Right lobe of liver (tissue), 6 donors: ENCODE data around the gene CSNK1A1. TPM values are rescaled to one million over a fixed set of nuclear protein-coding genes. Genes with fewer than 3 reads are reported as not detected.

Source experiments
- ATAC-seq, 4 donors: fragments of 200-7000 bp; cut with Tn5 transposase; one replicate each; pipeline ENCODE4 v1.9.1; 2020; ENCODE audit warnings: mild to moderate bottlenecking in 4 of 4, moderate library complexity in 4 of 4
- DNase-seq, 3 donors: peaks; one replicate each; pipeline ENCODE4 v3.0.0-alpha.2; 2020
- H3K27ac ChIP-seq, 3 donors: fragments of 200-600 bp; one replicate each; pipeline ENCODE4 v1.8.0; 2022
- H3K27me3 ChIP-seq, 2 donors: fragments of 200-600 bp; one replicate each; pipeline ENCODE4 v1.8.0; 2022
- H3K36me3 ChIP-seq, 4 donors: fragments of 200-600 bp; sonication (generic) in 1 of 4; one replicate each; pipeline versions ENCODE4 v1.5.1 to v1.8.0; 2017 to 2022; ENCODE audit warnings: control low read depth in 1 of 4
- H3K4me1 ChIP-seq, 4 donors: fragments of 200-600 bp; sonication (generic) in 1 of 4; one replicate each; pipeline versions ENCODE4 v1.5.1 to v1.8.0; 2017 to 2022; ENCODE audit warnings: control low read depth in 1 of 4
- H3K4me3 ChIP-seq, 3 donors: fragments of 200-600 bp; one replicate each; pipeline ENCODE4 v1.8.0; 2022
- H3K9me3 ChIP-seq, 4 donors: fragments of 200-600 bp; sonication (generic) in 1 of 4; one replicate each; pipeline versions ENCODE4 v1.5.1 to v1.8.0; 2017 to 2022; ENCODE audit warnings: control low read depth in 1 of 4
- CTCF ChIP-seq, 4 donors: fragments of 200-600 bp in 3 of 4; fragments of 450-650 bp in 1 of 4; IDR thresholded peaks; one replicate each; pipeline versions ENCODE4 v1.5.1 to v1.8.0; 2016 to 2022; ENCODE audit warnings: antibody characterized with exemption in 4 of 4, mild to moderate bottlenecking in 2 of 4
- POLR2A ChIP-seq: fragments of 450-650 bp; IDR thresholded peaks from one replicate; pipeline ENCODE4 v1.6.1; 2017; ENCODE audit warnings: antibody characterized with exemption, mild to moderate bottlenecking
- WGBS: methylation state at CpG from one replicate; pipeline ENCODE4 v1.1.6; 2018; ENCODE audit warnings: low coverage, low lambda C conversion rate; ENCODE audit not compliant: insufficient coverage; ENCODE audit errors: missing lambda C conversion rate; 5-methylcytosine and 5-hydroxymethylcytosine counted together
- intact Hi-C, 2 donors: fragments of 100-400 bp; cut with DNase I; formaldehyde crosslinking; loops; one replicate each; pipeline versions ENCODE4 v1.11.2 to v1.14.1; 2022
- total RNA-seq, 6 experiments: library from RNA; depleted of rRNA in 2 of 6; stranded (reverse); fragments of >200 nt in 2 of 6; fragmentation: NEBNext Ultra II Directional in 3 of 6; extraction: Animal tissue kit (Norgen Biotek cat#: 25700) in 3 of 6; gene quantifications; one replicate each; pipeline versions ENCODE4 v1.1.0 to v1.2.4, GENCODE V29; 2016 to 2023
- donor health status: DM: no; HTN: yes; CAD: no.
- donor health status: DM: no; HTN: no; CAD: no.
- donor health status: DM: no; HTN: no; CAD: no.
- donor health status: DM: no; HTN: yes; CAD: no.
- donor health status: DM: no; HTN: yes; CAD: no.

CSNK1A1 gene
- total RNA-seq, 6 experiments from 2014 or later = 79.7 to 87.1 (median 83.8) TPM

GRCh38 chr5:149459891-149460290 lies 91.3 kb downstream of the CSNK1A1 start:
- no peak for ATAC-seq
- TF ChIP-seq POLR2A (no peak), CTCF (IDR thresholded peaks at IDR 0.05) (no peak)

GRCh38 chr5:149457393-149457763 lies 93.9 kb downstream of the CSNK1A1 start:
- no peak overlapping the region for H3K4me3 ChIP-seq
- H3K9me3 ChIP-seq = no peaks in the 10 kb centered on the region
- TF ChIP-seq CTCF (IDR thresholded peaks at IDR 0.05) (no peak), POLR2A (no peak)
- no peaks in the 10 kb centered on the region for H3K36me3 ChIP-seq
- ATAC-seq (no peak), DNase-seq (no peak)
- H3K4me1 ChIP-seq = peaks cover 0 to 3% (median 0%) of the 10 kb centered on the region in 4 donors
- H3K27ac ChIP-seq = peak overlapping the region in 2 of 3 donors; percentile 40 to 47
- H3K27me3 ChIP-seq = no peaks in the 10 kb centered on the region
- intact Hi-C loops = no loop called here
- whole genome bisulfite sequencing = 83% methylated on average over 1 of the region's 5 CpGs

More at GRCh38 chr5:149459891-149460290, 91.3 kb downstream of the CSNK1A1 start:
- intact Hi-C loops = no loop called here
- 72% methylated on average over 5 of the region's 5 CpGs for WGBS
- no peaks in the 10 kb centered on the region for H3K27me3 ChIP-seq
- no peak overlapping the region for H3K27ac ChIP-seq
- no peak for DNase-seq
- H3K4me1 ChIP-seq = no peaks in the 10 kb centered on the region
- H3K36me3 ChIP-seq = no peaks in the 10 kb centered on the region
- no peak overlapping the region for H3K4me3 ChIP-seq
- no peaks in the 10 kb centered on the region for H3K9me3 ChIP-seq

GRCh38 chr5:149456597-149457392 lies 94.4 kb downstream of the CSNK1A1 start:
- no peaks in the 10 kb centered on the region for H3K36me3 ChIP-seq
- peak overlapping the region; percentile 40 to 51 (median 47) for H3K27ac ChIP-seq
- ATAC-seq (peak; percentile 15 to 27 (median 18)), DNase-seq (no peak)
- TF ChIP-seq POLR2A (no peak), CTCF (IDR thresholded peaks at IDR 0.05) (no peak)
- no peaks in the 10 kb centered on the region for H3K9me3 ChIP-seq
- H3K4me3 ChIP-seq = no peak overlapping the region
- WGBS = 47% methylated on average over 6 of the region's 6 CpGs
- peaks cover 0 to 4% (median 0%) of the 10 kb centered on the region in 4 donors for H3K4me1 ChIP-seq
- no peaks in the 10 kb centered on the region for H3K27me3 ChIP-seq
- intact Hi-C loops = no loop called here

- intact Hi-C loops = no loop called here
- WGBS = 49% methylated on average over 3 of the region's 13 CpGs
- H3K4me1 ChIP-seq = peaks cover 0 to 4% (median 0%) of the 10 kb centered on the region in 4 donors
- no peaks in the 10 kb centered on the region for H3K27me3 ChIP-seq
- H3K9me3 ChIP-seq = no peaks in the 10 kb centered on the region
- H3K27ac ChIP-seq = peak overlapping the region; percentile 40 to 51 (median 47)
- no peak overlapping the region for H3K4me3 ChIP-seq
- H3K36me3 ChIP-seq = no peaks in the 10 kb centered on the region
- DNase-seq (no peak), ATAC-seq (no peak)
- TF ChIP-seq CTCF (IDR thresholded peaks at IDR 0.05) = no peak
- TF ChIP-seq POLR2A = no peak
Observed at GRCh38 chr5:149455889-149456409, 95.3 kb downstream of the CSNK1A1 start.
